SW480 (cell line): ENCODE results near the gene ANKS4B.
"Not testable (repeated sequence)": the region's sequence is repeated elsewhere in the genome, so short reads cannot be mapped to it uniquely, and the experiment has no call there.

Experiments used
- DNase-seq: peaks from one replicate; pipeline ENCODE4 v3.0.0-alpha.2; 2016; ENCODE audit warnings: low spot score

Gene ANKS4B

DNA sequence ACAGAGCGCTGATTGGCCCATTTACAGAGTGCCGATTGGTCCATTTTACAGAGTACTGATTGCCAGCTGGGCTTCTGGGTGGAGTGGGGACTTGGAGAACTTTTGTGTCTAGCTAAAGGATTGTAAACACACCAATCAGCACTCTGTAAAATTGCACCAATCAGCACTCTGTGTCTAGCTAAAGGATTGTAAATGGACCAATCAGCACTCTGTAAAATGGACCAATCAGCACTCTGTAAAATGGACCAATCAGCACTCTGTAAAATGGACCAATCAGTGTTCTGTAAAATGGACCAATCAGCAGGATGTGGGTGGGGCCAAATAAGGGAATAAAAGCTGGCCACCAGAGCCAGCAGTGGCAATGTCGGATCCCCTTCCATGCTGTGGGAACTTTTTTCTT, 56.3 kb downstream of the ANKS4B start:
- DNase-seq, result not testable (repeated sequence)

DNA sequence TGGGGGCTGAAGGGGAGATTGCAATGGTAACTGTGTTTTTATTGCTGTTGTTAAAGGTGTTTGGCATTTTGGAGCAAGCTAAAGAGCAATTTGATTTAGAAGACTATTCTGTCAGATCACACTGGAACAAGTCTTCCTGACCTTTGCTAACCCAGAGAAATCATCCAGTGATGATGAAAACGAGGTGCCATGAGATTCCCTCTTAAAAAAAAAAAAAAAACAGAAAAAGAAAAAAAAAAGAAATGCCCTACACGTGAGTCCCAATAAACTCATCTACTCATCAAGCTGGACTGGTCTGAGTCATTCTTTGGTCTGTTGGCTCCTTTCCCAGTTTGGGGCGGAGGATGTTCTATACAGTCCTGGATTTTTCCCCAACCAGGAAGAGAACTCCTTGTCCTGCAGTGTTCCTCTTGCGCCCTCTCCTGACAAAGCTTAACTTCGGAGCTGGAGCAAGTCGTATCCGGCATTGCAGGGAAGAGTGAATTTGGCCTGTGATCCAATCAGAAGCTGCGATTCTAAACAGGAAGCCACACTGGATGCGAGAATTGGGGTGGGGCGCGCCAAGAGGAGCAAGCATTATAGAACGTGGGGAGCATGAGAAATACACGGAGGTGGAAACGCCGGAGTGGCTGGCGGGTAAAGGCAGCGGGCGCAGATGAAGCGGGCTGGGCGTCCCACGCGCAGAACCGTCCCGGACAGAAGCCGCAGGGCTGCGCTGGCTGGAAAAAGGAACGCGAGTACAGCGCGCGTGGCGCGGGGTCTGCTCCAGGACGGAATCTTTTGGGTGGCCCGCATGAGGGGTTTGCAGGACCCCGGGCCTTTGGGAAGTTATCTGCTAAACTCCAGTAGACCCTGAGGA, 67.0 kb downstream of the ANKS4B start:
- DNase-seq, result peak; percentile 99

DNA sequence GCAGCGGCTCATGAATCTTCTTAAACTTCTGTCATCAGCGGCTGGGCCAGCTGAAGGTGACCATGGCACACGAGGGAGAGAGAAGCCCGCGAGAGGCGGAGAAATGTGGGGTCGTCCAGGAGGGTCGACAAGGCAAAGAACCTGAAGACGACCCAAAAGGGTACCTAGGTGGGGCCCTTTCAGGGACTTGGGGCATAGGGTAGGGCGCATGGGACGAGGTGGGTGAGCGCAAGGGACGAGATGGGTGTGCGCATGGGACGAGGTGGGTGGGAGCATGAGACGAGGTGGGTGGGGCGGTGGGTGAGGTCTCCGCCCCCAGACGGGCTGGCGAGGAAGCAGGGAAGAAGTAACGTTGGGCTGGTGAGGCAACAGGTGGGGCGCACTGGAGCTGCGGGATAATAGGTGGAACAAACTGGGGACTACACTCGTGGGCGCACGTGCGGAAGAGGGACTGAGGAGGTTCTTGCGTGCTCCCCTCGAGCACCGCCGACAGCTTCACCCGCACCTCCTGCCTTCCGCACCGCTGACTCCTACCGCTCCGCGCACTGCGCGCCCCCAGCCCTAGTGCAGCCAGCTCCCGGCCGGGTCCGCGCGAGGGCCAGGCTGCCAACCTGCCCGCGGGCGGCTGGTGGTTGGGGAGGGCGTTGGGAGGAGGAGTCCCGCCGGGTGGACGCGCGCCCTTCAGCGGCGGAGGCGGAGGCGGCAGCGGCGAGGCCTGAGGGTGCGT, 67.8 kb downstream of the ANKS4B start:
- peak; percentile 93 for DNase-seq

DNA sequence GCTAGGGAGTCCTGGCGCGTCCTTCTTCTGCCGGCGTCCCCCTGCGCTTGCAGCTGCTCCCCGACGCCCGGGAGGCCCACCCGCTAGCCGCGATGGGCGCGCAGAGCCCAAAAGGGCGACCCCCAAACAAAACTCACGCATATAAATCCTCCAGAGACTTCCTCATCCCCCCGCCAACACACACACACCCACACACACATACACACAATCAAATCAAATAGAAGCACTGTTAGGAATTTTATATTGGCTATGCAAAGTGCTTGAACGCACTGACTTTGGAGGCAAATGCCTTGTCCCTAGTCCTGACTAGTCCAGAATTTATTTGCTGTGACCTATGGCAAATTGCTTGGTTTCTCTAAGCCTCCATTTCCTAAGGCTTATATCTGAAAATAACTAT, 68.4 kb downstream of the ANKS4B start:
- DNase-seq, result peak; percentile 13

DNA sequence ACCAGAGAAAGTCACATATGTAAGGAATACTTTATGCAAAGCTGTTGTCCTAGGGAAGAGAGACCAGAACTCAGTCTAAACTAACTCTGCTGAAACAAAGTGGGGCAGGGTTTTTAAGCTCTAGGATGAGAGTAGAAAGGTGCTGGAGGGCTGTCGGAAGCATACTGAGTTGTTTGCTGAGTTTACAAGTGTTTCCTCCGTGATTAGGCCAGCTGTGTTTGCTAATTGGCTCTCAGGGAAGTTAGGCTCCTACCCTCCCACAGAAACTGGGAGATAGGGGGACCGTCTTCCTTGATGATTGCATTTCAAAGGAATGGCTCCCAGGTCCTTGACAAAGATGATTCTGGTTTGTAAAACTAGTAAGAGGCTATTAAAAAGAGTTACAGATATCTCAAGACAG, 69.0 kb downstream of the ANKS4B start:
- no peak for DNase-seq

DNA sequence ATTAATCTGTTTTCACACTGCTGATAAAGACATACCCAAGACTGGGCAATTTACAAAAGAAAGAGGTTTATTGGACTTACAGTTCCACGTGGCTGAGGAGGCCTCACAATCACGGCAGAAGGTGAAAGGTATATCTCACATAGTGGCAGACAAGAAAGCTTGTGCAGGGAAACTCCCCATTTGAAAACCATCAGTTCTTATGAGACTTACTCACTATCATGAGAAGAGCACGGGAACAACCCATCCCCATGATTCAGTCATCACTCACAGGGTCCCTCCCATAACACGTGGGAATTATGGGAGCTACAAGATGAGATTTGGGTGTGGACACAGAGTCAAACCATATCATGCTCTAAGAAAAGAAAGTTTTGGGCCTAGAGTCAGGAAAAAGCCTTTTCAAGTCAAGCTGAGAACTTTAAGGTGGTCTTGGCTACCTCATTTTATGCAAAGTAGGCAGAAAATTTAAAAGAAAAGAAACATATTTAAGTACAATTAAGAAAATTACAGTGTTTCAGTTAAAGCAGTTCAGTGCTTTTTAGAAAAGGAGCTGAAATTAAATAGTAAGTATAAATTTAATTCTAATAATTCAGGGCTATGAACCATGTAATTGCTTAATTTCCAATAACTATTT, 69.5 kb downstream of the ANKS4B start:
- DNase-seq, result peak; percentile 54
